SU-DHL-6 (cell line): ENCODE measurements around the gene ZNF462.
"Not testable (repeated sequence)": the region's sequence is repeated elsewhere in the genome, so short reads cannot be mapped to it uniquely, and the experiment has no call there.

ENCODE experiments used
- H2AFZ ChIP-seq: fragments of 200-600 bp; sonication (generic); 2 replicates; pipeline ENCODE4 v1.6.1; 2014; ENCODE audit warnings: low read depth, mild to moderate bottlenecking, moderate library complexity, mixed read lengths, antibody characterized with exemption, low read length; ENCODE audit not compliant: severe bottlenecking
- H3F3A ChIP-seq: fragments of 200-600 bp; shearing (Covaris generic); 2 replicates; pipeline ENCODE4 v1.6.0; 2016; ENCODE audit warnings: antibody characterized with exemption, mild to moderate bottlenecking; ENCODE audit not compliant: insufficient read depth
- H3K27ac ChIP-seq: fragments of 200-600 bp; sonication (generic); 2 replicates; pipeline ENCODE4 v1.5.1; 2016; ENCODE audit warnings: low read depth, mild to moderate bottlenecking, low read length, moderate library complexity, mixed read lengths
- H3K27me3 ChIP-seq: fragments of 200-600 bp; sonication (generic), shearing (Covaris generic); 2 replicates; pipeline ENCODE4 v1.6.0; 2014; ENCODE audit warnings: mild to moderate bottlenecking, low read length
- H3K36me3 ChIP-seq: fragments of 200-600 bp; sonication (generic); 2 replicates; pipeline ENCODE4 v1.6.1; 2014; ENCODE audit warnings: mild to moderate bottlenecking, low read length, mixed read lengths
- H3K4me2 ChIP-seq: fragments of 300-600, 200-600 bp; shearing (Covaris generic), sonication (generic); 2 replicates; pipeline ENCODE4 v1.6.0; 2014; ENCODE audit warnings: low read length, low read depth, mild to moderate bottlenecking; ENCODE audit not compliant: poor library complexity, severe bottlenecking
- H3K4me3 ChIP-seq: fragments of 200-600 bp; sonication (generic); 2 replicates; pipeline ENCODE4 v1.5.1; 2014; ENCODE audit warnings: antibody characterized with exemption, low read length, mild to moderate bottlenecking, mixed read lengths; ENCODE audit not compliant: insufficient read depth, poor library complexity, severe bottlenecking
- H3K79me2 ChIP-seq: fragments of 200-600 bp; sonication (generic); 2 replicates; pipeline ENCODE4 v1.6.1; 2014; ENCODE audit warnings: mild to moderate bottlenecking, low read length, moderate library complexity; ENCODE audit not compliant: insufficient read depth
- H3K9ac ChIP-seq: fragments of 200-600 bp; sonication (generic); 2 replicates; pipeline ENCODE4 v1.7.0; 2014; ENCODE audit warnings: mild to moderate bottlenecking, low read length
- H3K9me2 ChIP-seq: fragments of 200-600 bp; sonication (generic); replicated peaks from 2 replicates; pipeline ENCODE4 v1.6.1; 2014; ENCODE audit warnings: low read length; ENCODE audit not compliant: insufficient read depth
- H3K9me3 ChIP-seq: fragments of 200-600 bp; sonication (generic); 2 replicates; pipeline ENCODE4 v1.6.1; 2014; ENCODE audit warnings: low read length, mixed read lengths; ENCODE audit not compliant: insufficient read depth
- H4K20me1 ChIP-seq: fragments of 200-600 bp; sonication (generic); 2 replicates; pipeline ENCODE4 v1.6.1; 2014; ENCODE audit warnings: low read depth, mild to moderate bottlenecking, antibody characterized with exemption, low read length, moderate library complexity, mixed read lengths
- EZH2phosphoT487 ChIP-seq: fragments of 200-600 bp; sonication (generic), shearing (Covaris generic); conservative IDR thresholded peaks from 2 replicates; pipeline ENCODE4 v1.6.1; 2018; ENCODE audit warnings: mild to moderate bottlenecking, antibody characterized with exemption, low read length, moderate library complexity, mixed read lengths
- TF ChIP-seq, protein P1 (sequence below): fragments of 200-600 bp; sonication (generic); IDR thresholded peaks from one replicate; pipeline ENCODE4 v1.5.1; 2017; ENCODE audit warnings: antibody characterized with exemption, mild to moderate bottlenecking, low read length, moderate library complexity; ENCODE audit not compliant: insufficient read depth, poor library complexity, severe bottlenecking

Gene ZNF462

DNA sequence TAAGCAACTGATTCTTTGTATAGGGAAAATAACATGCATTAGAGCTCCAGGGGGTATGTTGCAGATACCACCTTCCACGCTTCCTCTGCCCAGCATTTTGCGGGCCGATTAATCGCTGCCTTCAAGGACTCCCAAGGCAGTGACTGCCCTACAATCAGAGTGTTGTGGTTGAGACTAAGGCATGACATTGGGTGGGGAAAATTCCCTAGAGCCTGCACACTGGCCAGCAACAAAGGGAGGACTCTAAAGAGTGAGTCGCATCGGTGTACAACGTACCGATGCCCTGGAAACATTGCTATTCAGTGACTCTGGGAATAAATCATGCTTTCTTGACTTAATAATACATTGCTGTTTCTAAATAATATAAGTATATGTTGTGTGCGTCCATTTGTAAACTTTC, 119.7 kb downstream of the ZNF462 start:
- Histone ChIP-seq H3K4me2 (no peak overlapping the region), H3K27ac (no peak overlapping the region), H3K36me3 (no peaks in the 10 kb centered on the region), H4K20me1 (no peaks in the 10 kb centered on the region), H3F3A (no peaks in the 10 kb centered on the region), H3K4me3 (no peak overlapping the region), H3K9me3 (no peaks in the 10 kb centered on the region), H3K9ac (no peak overlapping the region), H3K27me3 (no peaks in the 10 kb centered on the region), H2AFZ (no peak overlapping the region), H3K9me2 (no peaks in the 10 kb centered on the region), H3K79me2 (no peaks in the 10 kb centered on the region)
- TF ChIP-seq, protein P1, sequence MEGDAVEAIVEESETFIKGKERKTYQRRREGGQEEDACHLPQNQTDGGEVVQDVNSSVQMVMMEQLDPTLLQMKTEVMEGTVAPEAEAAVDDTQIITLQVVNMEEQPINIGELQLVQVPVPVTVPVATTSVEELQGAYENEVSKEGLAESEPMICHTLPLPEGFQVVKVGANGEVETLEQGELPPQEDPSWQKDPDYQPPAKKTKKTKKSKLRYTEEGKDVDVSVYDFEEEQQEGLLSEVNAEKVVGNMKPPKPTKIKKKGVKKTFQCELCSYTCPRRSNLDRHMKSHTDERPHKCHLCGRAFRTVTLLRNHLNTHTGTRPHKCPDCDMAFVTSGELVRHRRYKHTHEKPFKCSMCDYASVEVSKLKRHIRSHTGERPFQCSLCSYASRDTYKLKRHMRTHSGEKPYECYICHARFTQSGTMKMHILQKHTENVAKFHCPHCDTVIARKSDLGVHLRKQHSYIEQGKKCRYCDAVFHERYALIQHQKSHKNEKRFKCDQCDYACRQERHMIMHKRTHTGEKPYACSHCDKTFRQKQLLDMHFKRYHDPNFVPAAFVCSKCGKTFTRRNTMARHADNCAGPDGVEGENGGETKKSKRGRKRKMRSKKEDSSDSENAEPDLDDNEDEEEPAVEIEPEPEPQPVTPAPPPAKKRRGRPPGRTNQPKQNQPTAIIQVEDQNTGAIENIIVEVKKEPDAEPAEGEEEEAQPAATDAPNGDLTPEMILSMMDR, result no peak
- no peak for TF ChIP-seq EZH2phosphoT487

DNA sequence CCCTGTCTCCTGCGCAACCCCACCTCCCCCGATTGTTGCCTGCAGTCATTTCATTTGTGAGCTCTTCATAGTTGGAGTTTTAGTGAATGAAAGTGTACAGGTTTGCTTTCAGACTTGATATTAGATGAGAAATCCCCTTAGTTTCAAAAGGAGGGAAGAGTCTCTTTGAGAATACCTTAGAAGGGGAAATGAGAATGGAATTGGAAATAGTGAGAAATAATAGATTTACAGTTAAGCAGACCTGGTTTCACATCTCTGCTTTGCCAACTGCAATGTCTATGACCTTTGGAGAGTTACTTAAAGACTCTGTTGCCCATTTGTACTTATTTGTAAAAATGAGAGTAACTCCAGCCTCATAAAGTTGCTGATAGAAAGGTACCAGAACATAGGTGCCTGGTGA, 120.4 kb downstream of the ZNF462 start:
- no peak overlapping the region for H3K27ac ChIP-seq
- no peaks in the 10 kb centered on the region for H3F3A ChIP-seq
- H2AFZ ChIP-seq, result no peak overlapping the region
- H3K9ac ChIP-seq, result no peak overlapping the region
- no peaks in the 10 kb centered on the region for H4K20me1 ChIP-seq
- H3K9me2 ChIP-seq, result no peaks in the 10 kb centered on the region
- TF ChIP-seq EZH2phosphoT487, result no peak
- TF ChIP-seq, protein P1, result no peak
- H3K79me2 ChIP-seq, result no peaks in the 10 kb centered on the region
- no peaks in the 10 kb centered on the region for H3K9me3 ChIP-seq
- H3K27me3 ChIP-seq, result no peaks in the 10 kb centered on the region
- no peak overlapping the region for H3K4me3 ChIP-seq
- H3K36me3 ChIP-seq, result no peaks in the 10 kb centered on the region
- H3K4me2 ChIP-seq, result no peak overlapping the region

DNA sequence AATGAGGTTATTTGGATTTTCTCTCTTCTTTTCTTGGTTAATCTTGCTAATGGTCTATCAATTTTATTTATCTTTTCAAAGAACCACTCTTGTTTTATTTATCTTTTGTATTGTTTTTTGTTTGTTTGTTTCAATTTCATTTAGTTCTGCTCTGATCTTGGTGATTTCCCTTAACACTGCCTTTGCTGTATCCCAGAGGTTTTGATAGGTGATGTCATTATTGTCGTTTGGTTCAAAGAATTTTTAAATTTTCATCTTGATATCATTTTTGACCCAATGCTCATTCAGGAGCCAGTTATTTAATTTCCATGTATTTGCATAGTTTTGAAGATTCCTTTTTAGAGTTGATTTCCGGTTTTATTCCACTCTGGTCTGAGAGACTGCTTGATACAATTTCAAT, 126.9 kb downstream of the ZNF462 start:
- H3K9me3 ChIP-seq, H3K4me3 ChIP-seq, H3K36me3 ChIP-seq, H4K20me1 ChIP-seq, H3K79me2 ChIP-seq, H3K27ac ChIP-seq, H3K27me3 ChIP-seq, H2AFZ ChIP-seq, H3K4me2 ChIP-seq, H3K9me2 ChIP-seq, H3F3A ChIP-seq, H3K9ac ChIP-seq: not testable (repeated sequence)

DNA sequence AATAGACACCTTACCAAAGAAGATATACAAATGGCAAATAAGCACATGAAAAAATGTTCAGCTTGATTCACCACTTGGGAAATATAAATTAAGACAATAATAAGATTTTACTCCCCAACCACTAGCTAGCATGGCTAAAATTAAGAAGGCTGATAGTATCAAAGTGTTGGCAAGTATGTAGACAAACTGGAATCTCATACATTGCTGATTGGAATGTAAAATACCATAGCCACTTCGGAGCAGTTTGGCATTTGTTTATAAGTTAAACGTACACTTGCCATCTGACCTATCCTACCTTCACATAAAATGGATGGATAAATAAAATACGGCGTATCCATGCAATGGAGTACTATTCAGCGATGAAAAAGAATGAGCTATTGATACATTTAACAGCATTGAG, 129.2 kb downstream of the ZNF462 start:
- H2AFZ ChIP-seq, result no peak overlapping the region
- H3K27me3 ChIP-seq, result no peaks in the 10 kb centered on the region
- H3K79me2 ChIP-seq, result no peaks in the 10 kb centered on the region
- H4K20me1 ChIP-seq, result no peaks in the 10 kb centered on the region
- no peak overlapping the region for H3K4me2 ChIP-seq
- H3F3A ChIP-seq, result no peaks in the 10 kb centered on the region
- TF ChIP-seq, protein P1, result no peak
- no peak for TF ChIP-seq EZH2phosphoT487
- H3K9me2 ChIP-seq, result no peaks in the 10 kb centered on the region
- H3K9ac ChIP-seq, result no peak overlapping the region
- no peak overlapping the region for H3K27ac ChIP-seq
- no peaks in the 10 kb centered on the region for H3K36me3 ChIP-seq
- no peak overlapping the region for H3K4me3 ChIP-seq
- H3K9me3 ChIP-seq, result no peaks in the 10 kb centered on the region
